ENCODE results near the gene CCDC8.

DNA sequence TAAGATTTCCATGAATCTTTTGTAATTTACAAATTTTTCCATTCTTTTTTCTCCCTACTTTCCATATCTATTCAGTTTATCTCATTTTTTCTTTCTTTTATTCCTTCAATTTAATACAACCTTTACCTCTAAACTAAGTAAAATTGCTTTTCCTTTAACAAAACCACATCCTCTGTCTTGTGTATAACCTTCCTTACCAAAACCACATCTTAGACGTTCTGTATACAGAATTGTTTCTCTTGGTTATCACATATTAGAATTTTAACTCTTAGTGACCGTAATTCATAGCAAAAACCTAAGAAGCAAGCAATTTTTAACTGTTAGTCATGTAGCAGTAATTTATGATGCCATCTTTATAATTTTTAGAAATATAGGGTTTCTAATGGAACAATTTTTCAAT, 51.4 kb downstream of the CCDC8 start:
- TF ChIP-seq, protein P1, sequence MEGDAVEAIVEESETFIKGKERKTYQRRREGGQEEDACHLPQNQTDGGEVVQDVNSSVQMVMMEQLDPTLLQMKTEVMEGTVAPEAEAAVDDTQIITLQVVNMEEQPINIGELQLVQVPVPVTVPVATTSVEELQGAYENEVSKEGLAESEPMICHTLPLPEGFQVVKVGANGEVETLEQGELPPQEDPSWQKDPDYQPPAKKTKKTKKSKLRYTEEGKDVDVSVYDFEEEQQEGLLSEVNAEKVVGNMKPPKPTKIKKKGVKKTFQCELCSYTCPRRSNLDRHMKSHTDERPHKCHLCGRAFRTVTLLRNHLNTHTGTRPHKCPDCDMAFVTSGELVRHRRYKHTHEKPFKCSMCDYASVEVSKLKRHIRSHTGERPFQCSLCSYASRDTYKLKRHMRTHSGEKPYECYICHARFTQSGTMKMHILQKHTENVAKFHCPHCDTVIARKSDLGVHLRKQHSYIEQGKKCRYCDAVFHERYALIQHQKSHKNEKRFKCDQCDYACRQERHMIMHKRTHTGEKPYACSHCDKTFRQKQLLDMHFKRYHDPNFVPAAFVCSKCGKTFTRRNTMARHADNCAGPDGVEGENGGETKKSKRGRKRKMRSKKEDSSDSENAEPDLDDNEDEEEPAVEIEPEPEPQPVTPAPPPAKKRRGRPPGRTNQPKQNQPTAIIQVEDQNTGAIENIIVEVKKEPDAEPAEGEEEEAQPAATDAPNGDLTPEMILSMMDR (IDR thresholded peaks at IDR 0.05; ENCODE audit: low read depth, low read length) = no peak
- TF ChIP-seq POLR2A (IDR thresholded peaks at IDR 0.05; ENCODE audit: extremely low read depth, insufficient read length) (no peak), MYC (IDR thresholded peaks at IDR 0.05; ENCODE audit: low read depth, low read length) (no peak)

All from NB4 (cell line).